H1 (cell line): ENCODE measurements around the gene IFT43. TPM values are rescaled to one million over a fixed set of nuclear protein-coding genes. Genes with fewer than 3 reads are reported as not detected.

ENCODE experiments used
- CBX5 ChIP-seq: fragments of 300-800, 300-1000 bp; sonication (generic); IDR thresholded peaks from 2 replicates; pipeline ENCODE4 v1.7.1; 2016; ENCODE audit warnings: antibody characterized with exemption, low read length, low read depth
- CBX8 ChIP-seq: fragments of 300-800, 300-1000 bp; sonication (generic); IDR thresholded peaks from 2 replicates; pipeline ENCODE4 v1.7.1; 2016; ENCODE audit warnings: low read depth, low read length, borderline replicate concordance
- CHD2 ChIP-seq: IDR thresholded peaks from 2 replicates; pipeline ENCODE4 v1.6.1; 2012; ENCODE audit warnings: low read length, improper control_type of control experiment
- EP300 ChIP-seq, 2 experiments: IDR thresholded peaks; 1 replicate in 1 of 2; 2 replicates in 1 of 2; pipeline ENCODE4 v1.6.1; 2011 to 2012; ENCODE audit warnings: low read depth in 2 of 2, low read length in 2 of 2, mild to moderate bottlenecking in 2 of 2, borderline replicate concordance in 1 of 2, inconsistent platforms in 1 of 2, moderate library complexity in 1 of 2
- RNF2 ChIP-seq: fragments of 200-900, 300-1000 bp; sonication (generic); IDR thresholded peaks from 2 replicates; pipeline ENCODE4 v1.7.1; 2016; ENCODE audit warnings: borderline replicate concordance, low read depth, mild to moderate bottlenecking, antibody characterized with exemption, low read length; ENCODE audit not compliant: poor library complexity, severe bottlenecking; ENCODE audit errors: missing control alignments
- SUZ12 ChIP-seq: fragments of 200-600 bp; sonication (generic); IDR thresholded peaks from 2 replicates; pipeline ENCODE4 v1.6.1; 2012; ENCODE audit warnings: mild to moderate bottlenecking, inconsistent platforms, low read length, moderate library complexity, mixed read lengths
- TAF1 ChIP-seq: IDR thresholded peaks from 2 replicates; pipeline ENCODE4 v1.6.1; 2011; ENCODE audit warnings: mild to moderate bottlenecking, low read depth, low read length
- ZNF274 ChIP-seq: IDR thresholded peaks from 2 replicates; pipeline ENCODE4 v1.7.0; 2012; ENCODE audit warnings: low read length, borderline replicate concordance; ENCODE audit errors: extremely low read depth
- polyA plus RNA-seq, 7 experiments: library from polyadenylated mRNA; depleted of rRNA in 3 of 7; stranded (reverse) in 5 of 7; unstranded in 2 of 7; fragments of >200 nt in 5 of 7; fragments of 200-250 nt in 2 of 7; gene quantifications; 1 replicate in 5 of 7; 2 replicates in 1 of 7; 4 replicates in 1 of 7; pipeline versions ENCODE4 v1.2.1 to v1.2.3, GENCODE V29; 2011 to 2013; ENCODE audit warnings: missing spikeins in 2 of 7, mixed read lengths in 2 of 7
- total RNA-seq: library from RNA; stranded (reverse); fragmentation: NEBNext Ultra II Directional; extraction: Animal tissue kit (Norgen Biotek cat#: 25700); gene quantifications from 2 replicates; pipeline ENCODE4 v1.2.1, GENCODE V29; 2021
- TF ChIP-seq, protein P1 (sequence below): fragments of 300-600 bp; sonication (generic); IDR thresholded peaks from 2 replicates; pipeline ENCODE4 v1.7.1; 2012; ENCODE audit warnings: low read length, moderate library complexity, mild to moderate bottlenecking, inconsistent platforms; ENCODE audit not compliant: insufficient replicate concordance

The IFT43 gene
- total and polyA plus RNA-seq, 2 of the 8 experiments (the other 6 are each of a cell fraction or from before 2014, with no cell fraction given) = 17.0 to 20.8 TPM

DNA sequence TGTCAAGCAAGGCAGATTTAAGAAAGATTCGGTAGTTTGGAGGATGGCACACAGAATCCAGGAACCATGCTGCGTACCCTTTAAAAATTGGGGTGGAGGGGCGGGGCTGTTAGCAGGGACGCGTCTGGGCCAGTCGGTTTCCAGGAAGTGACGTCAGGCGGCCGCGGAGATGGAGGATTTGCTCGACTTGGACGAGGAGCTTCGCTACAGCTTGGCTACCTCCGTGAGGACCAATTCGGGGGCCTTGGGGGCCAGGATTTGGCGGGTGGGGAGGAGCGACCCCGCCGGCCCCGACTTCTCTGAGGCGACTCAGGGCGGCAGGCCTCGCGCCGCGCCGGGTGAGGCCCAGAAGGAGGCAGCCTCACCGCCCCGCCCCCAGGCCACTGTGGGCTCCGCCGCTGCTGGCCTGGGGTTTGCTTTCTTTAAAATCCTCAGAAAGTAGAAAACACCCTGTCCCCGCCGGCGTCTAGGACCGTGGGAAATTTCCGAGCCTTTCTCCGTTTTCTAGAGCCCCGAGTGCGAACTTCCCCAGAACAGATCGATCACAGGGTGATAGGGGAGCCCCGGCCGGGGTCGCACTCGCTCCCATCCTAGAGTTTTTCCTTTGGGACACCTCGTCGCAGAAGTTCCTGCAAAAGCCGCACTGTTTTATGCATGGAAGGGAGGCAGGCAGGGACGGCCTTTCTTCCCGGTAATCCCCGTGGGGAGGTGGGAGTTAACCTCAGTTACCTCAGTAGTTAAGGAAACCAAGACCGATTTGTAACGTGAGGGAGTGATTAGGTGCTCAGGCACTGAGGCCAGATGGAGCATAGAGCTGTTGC lies at the start of gene IFT43 (continued):
- TF ChIP-seq CBX8 (no peak), TAF1 (peak; percentile 56; the same call in 1 of the 2 replicates), CBX5 (no peak), SUZ12 (no peak), CHD2 (no peak), RNF2 (no peak), EP300 (IDR thresholded peaks at IDR 0.05; ENCODE audit: borderline replicate concordance in 1 of 2, low read depth in 2 of 2, low read length in 2 of 2) (no peak), ZNF274 (no peak)
- TF ChIP-seq, protein P1, sequence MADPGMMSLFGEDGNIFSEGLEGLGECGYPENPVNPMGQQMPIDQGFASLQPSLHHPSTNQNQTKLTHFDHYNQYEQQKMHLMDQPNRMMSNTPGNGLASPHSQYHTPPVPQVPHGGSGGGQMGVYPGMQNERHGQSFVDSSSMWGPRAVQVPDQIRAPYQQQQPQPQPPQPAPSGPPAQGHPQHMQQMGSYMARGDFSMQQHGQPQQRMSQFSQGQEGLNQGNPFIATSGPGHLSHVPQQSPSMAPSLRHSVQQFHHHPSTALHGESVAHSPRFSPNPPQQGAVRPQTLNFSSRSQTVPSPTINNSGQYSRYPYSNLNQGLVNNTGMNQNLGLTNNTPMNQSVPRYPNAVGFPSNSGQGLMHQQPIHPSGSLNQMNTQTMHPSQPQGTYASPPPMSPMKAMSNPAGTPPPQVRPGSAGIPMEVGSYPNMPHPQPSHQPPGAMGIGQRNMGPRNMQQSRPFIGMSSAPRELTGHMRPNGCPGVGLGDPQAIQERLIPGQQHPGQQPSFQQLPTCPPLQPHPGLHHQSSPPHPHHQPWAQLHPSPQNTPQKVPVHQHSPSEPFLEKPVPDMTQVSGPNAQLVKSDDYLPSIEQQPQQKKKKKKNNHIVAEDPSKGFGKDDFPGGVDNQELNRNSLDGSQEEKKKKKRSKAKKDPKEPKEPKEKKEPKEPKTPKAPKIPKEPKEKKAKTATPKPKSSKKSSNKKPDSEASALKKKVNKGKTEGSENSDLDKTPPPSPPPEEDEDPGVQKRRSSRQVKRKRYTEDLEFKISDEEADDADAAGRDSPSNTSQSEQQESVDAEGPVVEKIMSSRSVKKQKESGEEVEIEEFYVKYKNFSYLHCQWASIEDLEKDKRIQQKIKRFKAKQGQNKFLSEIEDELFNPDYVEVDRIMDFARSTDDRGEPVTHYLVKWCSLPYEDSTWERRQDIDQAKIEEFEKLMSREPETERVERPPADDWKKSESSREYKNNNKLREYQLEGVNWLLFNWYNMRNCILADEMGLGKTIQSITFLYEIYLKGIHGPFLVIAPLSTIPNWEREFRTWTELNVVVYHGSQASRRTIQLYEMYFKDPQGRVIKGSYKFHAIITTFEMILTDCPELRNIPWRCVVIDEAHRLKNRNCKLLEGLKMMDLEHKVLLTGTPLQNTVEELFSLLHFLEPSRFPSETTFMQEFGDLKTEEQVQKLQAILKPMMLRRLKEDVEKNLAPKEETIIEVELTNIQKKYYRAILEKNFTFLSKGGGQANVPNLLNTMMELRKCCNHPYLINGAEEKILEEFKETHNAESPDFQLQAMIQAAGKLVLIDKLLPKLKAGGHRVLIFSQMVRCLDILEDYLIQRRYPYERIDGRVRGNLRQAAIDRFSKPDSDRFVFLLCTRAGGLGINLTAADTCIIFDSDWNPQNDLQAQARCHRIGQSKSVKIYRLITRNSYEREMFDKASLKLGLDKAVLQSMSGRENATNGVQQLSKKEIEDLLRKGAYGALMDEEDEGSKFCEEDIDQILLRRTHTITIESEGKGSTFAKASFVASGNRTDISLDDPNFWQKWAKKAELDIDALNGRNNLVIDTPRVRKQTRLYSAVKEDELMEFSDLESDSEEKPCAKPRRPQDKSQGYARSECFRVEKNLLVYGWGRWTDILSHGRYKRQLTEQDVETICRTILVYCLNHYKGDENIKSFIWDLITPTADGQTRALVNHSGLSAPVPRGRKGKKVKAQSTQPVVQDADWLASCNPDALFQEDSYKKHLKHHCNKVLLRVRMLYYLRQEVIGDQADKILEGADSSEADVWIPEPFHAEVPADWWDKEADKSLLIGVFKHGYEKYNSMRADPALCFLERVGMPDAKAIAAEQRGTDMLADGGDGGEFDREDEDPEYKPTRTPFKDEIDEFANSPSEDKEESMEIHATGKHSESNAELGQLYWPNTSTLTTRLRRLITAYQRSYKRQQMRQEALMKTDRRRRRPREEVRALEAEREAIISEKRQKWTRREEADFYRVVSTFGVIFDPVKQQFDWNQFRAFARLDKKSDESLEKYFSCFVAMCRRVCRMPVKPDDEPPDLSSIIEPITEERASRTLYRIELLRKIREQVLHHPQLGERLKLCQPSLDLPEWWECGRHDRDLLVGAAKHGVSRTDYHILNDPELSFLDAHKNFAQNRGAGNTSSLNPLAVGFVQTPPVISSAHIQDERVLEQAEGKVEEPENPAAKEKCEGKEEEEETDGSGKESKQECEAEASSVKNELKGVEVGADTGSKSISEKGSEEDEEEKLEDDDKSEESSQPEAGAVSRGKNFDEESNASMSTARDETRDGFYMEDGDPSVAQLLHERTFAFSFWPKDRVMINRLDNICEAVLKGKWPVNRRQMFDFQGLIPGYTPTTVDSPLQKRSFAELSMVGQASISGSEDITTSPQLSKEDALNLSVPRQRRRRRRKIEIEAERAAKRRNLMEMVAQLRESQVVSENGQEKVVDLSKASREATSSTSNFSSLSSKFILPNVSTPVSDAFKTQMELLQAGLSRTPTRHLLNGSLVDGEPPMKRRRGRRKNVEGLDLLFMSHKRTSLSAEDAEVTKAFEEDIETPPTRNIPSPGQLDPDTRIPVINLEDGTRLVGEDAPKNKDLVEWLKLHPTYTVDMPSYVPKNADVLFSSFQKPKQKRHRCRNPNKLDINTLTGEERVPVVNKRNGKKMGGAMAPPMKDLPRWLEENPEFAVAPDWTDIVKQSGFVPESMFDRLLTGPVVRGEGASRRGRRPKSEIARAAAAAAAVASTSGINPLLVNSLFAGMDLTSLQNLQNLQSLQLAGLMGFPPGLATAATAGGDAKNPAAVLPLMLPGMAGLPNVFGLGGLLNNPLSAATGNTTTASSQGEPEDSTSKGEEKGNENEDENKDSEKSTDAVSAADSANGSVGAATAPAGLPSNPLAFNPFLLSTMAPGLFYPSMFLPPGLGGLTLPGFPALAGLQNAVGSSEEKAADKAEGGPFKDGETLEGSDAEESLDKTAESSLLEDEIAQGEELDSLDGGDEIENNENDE = no peak
